WTC11 (cell line): ENCODE results near the gene DAW1. TPM values are rescaled to one million over a fixed set of nuclear protein-coding genes. Genes with fewer than 3 reads are reported as not detected.

Experiments used
- ATAC-seq: fragments of 200-7000 bp; cut with Tn5 transposase; 2 replicates; pipeline ENCODE4 v1.10.0; 2021; ENCODE audit warnings: mild to moderate bottlenecking, moderate library complexity
- CTCF ChIA-PET: fragments of 300-600 bp; sonication (Branson Sonifier 250); formaldehyde crosslinking; loops from one replicate; lab custom pipeline; 2021; ENCODE audit warnings: antibody characterized with exemption; lab: Charles Lee
- POLR2A ChIA-PET: fragments of 350-600 bp; sonication (Branson Sonifier 250); formaldehyde crosslinking; loops from one replicate; lab custom pipeline; 2021; ENCODE audit warnings: antibody characterized with exemption; lab: Charles Lee
- DNase-seq: peaks from one replicate; pipeline ENCODE4 v3.0.0; 2021; ENCODE audit warnings: low spot score
- H3K27ac Mint-ChIP-seq: 2 replicates; pipeline ENCODE4 v1.8.0; 2021; ENCODE audit warnings: mixed read lengths
- H3K27me3 Mint-ChIP-seq: 2 replicates; pipeline ENCODE4 v1.8.0; 2021; ENCODE audit warnings: low read depth, mild to moderate bottlenecking, moderate library complexity, mixed read lengths
- H3K36me3 Mint-ChIP-seq: 2 replicates; pipeline ENCODE4 v1.8.0; 2021; ENCODE audit warnings: mixed read lengths
- H3K4me1 Mint-ChIP-seq: 2 replicates; pipeline ENCODE4 v1.8.0; 2022; ENCODE audit warnings: mixed read lengths
- H3K4me3 Mint-ChIP-seq: 2 replicates; pipeline ENCODE4 v1.8.0; 2021; ENCODE audit warnings: mild to moderate bottlenecking, moderate library complexity, mixed read lengths
- H3K9me3 Mint-ChIP-seq: 2 replicates; pipeline ENCODE4 v1.8.0; 2021; ENCODE audit warnings: mixed read lengths
- CREB1 ChIP-seq: sonication (generic); formaldehyde crosslinking; IDR thresholded peaks from 2 replicates; pipeline ENCODE4 v1.8.0; 2023; ENCODE audit warnings: mild to moderate bottlenecking, missing genetic modification reagents
- CREM ChIP-seq: sonication (generic); formaldehyde crosslinking; IDR thresholded peaks from 2 replicates; pipeline ENCODE4 v1.8.1; 2022; ENCODE audit warnings: mild to moderate bottlenecking, missing genetic modification reagents, moderate library complexity
- EMX1 ChIP-seq: fragments of 250-450 bp; sonication (Bioruptor Pico); IDR thresholded peaks from 2 replicates; pipeline ENCODE4 v1.8.0; 2021; ENCODE audit warnings: mild to moderate bottlenecking
- GRHL2 ChIP-seq: fragments of 250-450 bp; sonication (Bioruptor Pico); IDR thresholded peaks from 2 replicates; pipeline ENCODE4 v1.8.0; 2022; ENCODE audit warnings: mild to moderate bottlenecking, moderate library complexity; ENCODE audit not compliant: insufficient replicate concordance, severe bottlenecking
- GTF2I ChIP-seq: fragments of 250-450 bp; sonication (Bioruptor Pico); conservative IDR thresholded peaks from 2 replicates; pipeline ENCODE4 v1.4.0; 2021; ENCODE audit warnings: mild to moderate bottlenecking
- IRF2 ChIP-seq: sonication (generic); formaldehyde crosslinking; IDR thresholded peaks from 2 replicates; pipeline ENCODE4 v1.8.0; 2022; ENCODE audit warnings: low read depth, missing genetic modification reagents, borderline replicate concordance
- JAZF1 ChIP-seq: fragments of 250-450 bp; sonication (Bioruptor Pico); IDR thresholded peaks from 2 replicates; pipeline ENCODE4 v1.9.0; 2021; ENCODE audit warnings: moderate library complexity, mild to moderate bottlenecking, inconsistent platforms
- JUN ChIP-seq: sonication (generic); formaldehyde crosslinking; IDR thresholded peaks from 2 replicates; pipeline ENCODE4 v1.8.0; 2023; ENCODE audit warnings: mild to moderate bottlenecking, missing genetic modification reagents
- MYBL2 ChIP-seq: sonication (generic); formaldehyde crosslinking; IDR thresholded peaks from 2 replicates; pipeline ENCODE4 v1.8.1; 2023; ENCODE audit warnings: mild to moderate bottlenecking, moderate library complexity, missing genetic modification reagents
- NFATC4 ChIP-seq: fragments of 250-450 bp; sonication (Bioruptor Pico); IDR thresholded peaks from 2 replicates; pipeline ENCODE4 v1.9.0; 2021; ENCODE audit warnings: mild to moderate bottlenecking
- NFE2L1 ChIP-seq: sonication (generic); formaldehyde crosslinking; IDR thresholded peaks from 2 replicates; pipeline ENCODE4 v1.8.1; 2023; ENCODE audit warnings: missing genetic modification reagents
- OVOL2 ChIP-seq: fragments of 250-450 bp; sonication (Bioruptor Pico); IDR thresholded peaks from 2 replicates; pipeline ENCODE4 v1.9.0; 2021; ENCODE audit warnings: mild to moderate bottlenecking, borderline replicate concordance
- RORB ChIP-seq: fragments of 250-450 bp; sonication (Bioruptor Pico); IDR thresholded peaks from 2 replicates; pipeline ENCODE4 v1.9.0; 2021; ENCODE audit warnings: mild to moderate bottlenecking
- SP1 ChIP-seq: sonication (generic); formaldehyde crosslinking; conservative IDR thresholded peaks from 2 replicates; pipeline ENCODE4 v1.8.1; 2022; ENCODE audit warnings: missing genetic modification reagents
- ZNF121 ChIP-seq: sonication (generic); formaldehyde crosslinking; IDR thresholded peaks from 2 replicates; pipeline ENCODE4 v1.8.0; 2023; ENCODE audit warnings: missing genetic modification reagents
- ZNF219 ChIP-seq: sonication (generic); formaldehyde crosslinking; IDR thresholded peaks from 2 replicates; pipeline ENCODE4 v1.8.0; 2023; ENCODE audit warnings: missing genetic modification reagents, mild to moderate bottlenecking, borderline replicate concordance
- ZNF396 ChIP-seq: fragments of 250-450 bp; sonication (Bioruptor Pico); IDR thresholded peaks from 2 replicates; pipeline ENCODE4 v1.8.0; 2021; ENCODE audit warnings: mild to moderate bottlenecking, moderate library complexity, borderline replicate concordance
- total RNA-seq: library from RNA; stranded (reverse); gene quantifications from 3 replicates; pipeline ENCODE4 v1.2.3, GENCODE V29; 2021
- TF ChIP-seq, protein P1 (sequence below): fragments of 250-450 bp; sonication (Bioruptor Pico); IDR thresholded peaks from 2 replicates; pipeline ENCODE4 v1.9.0; 2021; ENCODE audit warnings: mild to moderate bottlenecking, borderline replicate concordance
- TF ChIP-seq, protein P2 (sequence below): sonication (generic); formaldehyde crosslinking; IDR thresholded peaks from 2 replicates; pipeline ENCODE4 v1.8.1; 2023; ENCODE audit warnings: mild to moderate bottlenecking, moderate library complexity, missing genetic modification reagents
- TF ChIP-seq, protein P3 (sequence below): sonication (generic); formaldehyde crosslinking; IDR thresholded peaks from 2 replicates; pipeline ENCODE4 v1.8.1; 2022; ENCODE audit warnings: low read depth, missing genetic modification reagents, borderline replicate concordance
- TF ChIP-seq, protein P4 (sequence below): sonication (generic); formaldehyde crosslinking; IDR thresholded peaks from 2 replicates; pipeline ENCODE4 v1.8.1; 2022; ENCODE audit warnings: mild to moderate bottlenecking, moderate library complexity, missing genetic modification reagents
- TF ChIP-seq, protein P5 (sequence below): fragments of 250-450 bp; sonication (Bioruptor Pico); conservative IDR thresholded peaks from 2 replicates; pipeline ENCODE4 v1.9.0; 2021; ENCODE audit warnings: mild to moderate bottlenecking

Gene DAW1
- total RNA-seq, 1 experiment from 2014 or later = 0.61 TPM

DNA sequence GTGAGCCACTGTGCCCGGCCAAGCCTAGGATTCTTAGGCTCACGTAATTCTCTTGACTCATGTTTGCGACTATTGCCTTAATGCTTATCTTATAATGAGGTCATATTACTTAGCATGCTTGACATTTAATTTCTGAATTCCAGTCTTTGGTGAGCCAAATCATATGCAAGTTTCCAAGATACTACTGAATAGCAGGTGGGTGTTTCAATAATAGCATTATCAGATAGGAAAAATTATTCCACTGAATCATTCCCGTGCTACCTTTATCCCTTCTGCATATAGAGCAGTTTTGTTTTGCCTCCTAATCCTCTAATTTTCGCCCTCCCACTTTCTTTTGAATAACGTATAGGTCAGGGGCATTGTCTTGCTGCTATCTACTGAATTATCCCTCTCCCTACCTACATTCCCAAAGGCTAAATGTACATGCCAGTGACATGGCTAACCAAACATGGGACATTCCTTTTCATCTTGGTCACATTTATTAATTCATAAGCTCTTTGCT lies 4.9 kb downstream of the DAW1 start:
- ChIA-PET CTCF (interaction anchor here (1.5 kb wide), 1 partner anchor 218 kb away, joined by 3 read pairs; no protein-coding TSS in a partner anchor), POLR2A (no interaction called here)
- no peaks in the 10 kb centered on the region for H3K36me3 Mint-ChIP-seq
- TF ChIP-seq MYBL2 (CRISPR knock-in tag) (no peak), OVOL2 (CRISPR knock-in tag) (no peak), ZNF219 (CRISPR knock-in tag) (no peak), GTF2I (CRISPR knock-in tag) (no peak), GRHL2 (no peak), CREB1 (CRISPR knock-in tag) (no peak)
- TF ChIP-seq, protein P1, sequence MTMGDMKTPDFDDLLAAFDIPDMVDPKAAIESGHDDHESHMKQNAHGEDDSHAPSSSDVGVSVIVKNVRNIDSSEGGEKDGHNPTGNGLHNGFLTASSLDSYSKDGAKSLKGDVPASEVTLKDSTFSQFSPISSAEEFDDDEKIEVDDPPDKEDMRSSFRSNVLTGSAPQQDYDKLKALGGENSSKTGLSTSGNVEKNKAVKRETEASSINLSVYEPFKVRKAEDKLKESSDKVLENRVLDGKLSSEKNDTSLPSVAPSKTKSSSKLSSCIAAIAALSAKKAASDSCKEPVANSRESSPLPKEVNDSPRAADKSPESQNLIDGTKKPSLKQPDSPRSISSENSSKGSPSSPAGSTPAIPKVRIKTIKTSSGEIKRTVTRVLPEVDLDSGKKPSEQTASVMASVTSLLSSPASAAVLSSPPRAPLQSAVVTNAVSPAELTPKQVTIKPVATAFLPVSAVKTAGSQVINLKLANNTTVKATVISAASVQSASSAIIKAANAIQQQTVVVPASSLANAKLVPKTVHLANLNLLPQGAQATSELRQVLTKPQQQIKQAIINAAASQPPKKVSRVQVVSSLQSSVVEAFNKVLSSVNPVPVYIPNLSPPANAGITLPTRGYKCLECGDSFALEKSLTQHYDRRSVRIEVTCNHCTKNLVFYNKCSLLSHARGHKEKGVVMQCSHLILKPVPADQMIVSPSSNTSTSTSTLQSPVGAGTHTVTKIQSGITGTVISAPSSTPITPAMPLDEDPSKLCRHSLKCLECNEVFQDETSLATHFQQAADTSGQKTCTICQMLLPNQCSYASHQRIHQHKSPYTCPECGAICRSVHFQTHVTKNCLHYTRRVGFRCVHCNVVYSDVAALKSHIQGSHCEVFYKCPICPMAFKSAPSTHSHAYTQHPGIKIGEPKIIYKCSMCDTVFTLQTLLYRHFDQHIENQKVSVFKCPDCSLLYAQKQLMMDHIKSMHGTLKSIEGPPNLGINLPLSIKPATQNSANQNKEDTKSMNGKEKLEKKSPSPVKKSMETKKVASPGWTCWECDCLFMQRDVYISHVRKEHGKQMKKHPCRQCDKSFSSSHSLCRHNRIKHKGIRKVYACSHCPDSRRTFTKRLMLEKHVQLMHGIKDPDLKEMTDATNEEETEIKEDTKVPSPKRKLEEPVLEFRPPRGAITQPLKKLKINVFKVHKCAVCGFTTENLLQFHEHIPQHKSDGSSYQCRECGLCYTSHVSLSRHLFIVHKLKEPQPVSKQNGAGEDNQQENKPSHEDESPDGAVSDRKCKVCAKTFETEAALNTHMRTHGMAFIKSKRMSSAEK (CRISPR knock-in tag) = no peak
- TF ChIP-seq, protein P2, sequence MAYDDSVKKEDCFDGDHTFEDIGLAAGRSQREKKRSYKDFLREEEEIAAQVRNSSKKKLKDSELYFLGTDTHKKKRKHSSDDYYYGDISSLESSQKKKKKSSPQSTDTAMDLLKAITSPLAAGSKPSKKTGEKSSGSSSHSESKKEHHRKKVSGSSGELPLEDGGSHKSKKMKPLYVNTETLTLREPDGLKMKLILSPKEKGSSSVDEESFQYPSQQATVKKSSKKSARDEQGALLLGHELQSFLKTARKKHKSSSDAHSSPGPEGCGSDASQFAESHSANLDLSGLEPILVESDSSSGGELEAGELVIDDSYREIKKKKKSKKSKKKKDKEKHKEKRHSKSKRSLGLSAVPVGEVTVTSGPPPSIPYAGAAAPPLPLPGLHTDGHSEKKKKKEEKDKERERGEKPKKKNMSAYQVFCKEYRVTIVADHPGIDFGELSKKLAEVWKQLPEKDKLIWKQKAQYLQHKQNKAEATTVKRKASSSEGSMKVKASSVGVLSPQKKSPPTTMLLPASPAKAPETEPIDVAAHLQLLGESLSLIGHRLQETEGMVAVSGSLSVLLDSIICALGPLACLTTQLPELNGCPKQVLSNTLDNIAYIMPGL (CRISPR knock-in tag) = no peak
- TF ChIP-seq, protein P3, sequence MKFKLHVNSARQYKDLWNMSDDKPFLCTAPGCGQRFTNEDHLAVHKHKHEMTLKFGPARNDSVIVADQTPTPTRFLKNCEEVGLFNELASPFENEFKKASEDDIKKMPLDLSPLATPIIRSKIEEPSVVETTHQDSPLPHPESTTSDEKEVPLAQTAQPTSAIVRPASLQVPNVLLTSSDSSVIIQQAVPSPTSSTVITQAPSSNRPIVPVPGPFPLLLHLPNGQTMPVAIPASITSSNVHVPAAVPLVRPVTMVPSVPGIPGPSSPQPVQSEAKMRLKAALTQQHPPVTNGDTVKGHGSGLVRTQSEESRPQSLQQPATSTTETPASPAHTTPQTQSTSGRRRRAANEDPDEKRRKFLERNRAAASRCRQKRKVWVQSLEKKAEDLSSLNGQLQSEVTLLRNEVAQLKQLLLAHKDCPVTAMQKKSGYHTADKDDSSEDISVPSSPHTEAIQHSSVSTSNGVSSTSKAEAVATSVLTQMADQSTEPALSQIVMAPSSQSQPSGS (CRISPR knock-in tag) = no peak
- H3K27me3 Mint-ChIP-seq = peaks cover 10% of the 10 kb centered on the region
- H3K4me1 Mint-ChIP-seq = no peaks in the 10 kb centered on the region
- no peak overlapping the region for H3K4me3 Mint-ChIP-seq
- no peak for DNase-seq
- ATAC-seq = no peak
- H3K9me3 Mint-ChIP-seq = no peaks in the 10 kb centered on the region
- H3K27ac Mint-ChIP-seq = no peak overlapping the region

DNA sequence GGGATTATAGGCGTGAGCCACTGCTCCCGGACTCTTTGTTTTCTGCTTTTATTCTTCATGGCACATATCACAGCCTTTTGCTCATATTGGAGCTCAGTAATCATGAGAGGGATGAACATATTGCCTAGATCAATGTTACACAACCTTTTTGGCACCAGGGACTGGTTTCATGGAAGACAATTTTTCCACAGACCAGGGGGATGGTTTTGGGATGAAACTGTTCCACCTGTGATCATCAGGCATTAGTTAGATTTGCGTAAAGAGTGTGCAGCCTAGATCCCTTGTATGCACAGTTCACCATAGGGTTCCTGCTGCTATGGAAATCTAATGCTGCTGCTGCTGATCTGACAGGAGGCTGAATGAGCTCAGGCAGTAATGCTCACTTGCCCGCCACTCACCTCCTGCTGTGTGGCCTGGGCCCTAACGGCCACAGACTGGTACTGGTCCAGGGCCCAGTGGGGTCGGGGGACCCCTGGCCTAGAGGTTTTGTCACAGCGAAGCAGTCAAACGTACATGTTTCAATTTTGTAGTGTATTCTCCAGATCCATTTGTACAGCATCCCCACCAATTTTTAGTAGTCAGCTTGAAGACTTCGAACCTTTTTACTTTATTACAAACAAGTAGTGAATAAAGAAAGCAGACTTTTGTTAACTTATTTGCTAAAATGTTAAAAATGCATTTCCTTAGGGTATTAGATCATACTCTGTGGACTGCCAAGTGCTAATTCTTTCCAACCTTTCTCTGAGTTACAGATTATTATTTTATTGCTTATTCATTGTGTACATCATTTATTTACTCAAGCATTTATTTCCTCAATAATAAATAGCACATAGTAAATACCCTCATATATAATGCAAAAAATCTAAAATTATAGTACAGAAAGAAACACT lies 6.2 kb downstream of the DAW1 start:
- Mint-ChIP-seq H3K36me3 (no peaks in the 10 kb centered on the region), H3K27ac (no peak overlapping the region)
- TF ChIP-seq NFATC4 (CRISPR knock-in tag) (no peak), NFE2L1 (CRISPR knock-in tag) (no peak), ZNF396 (CRISPR knock-in tag) (no peak), IRF2 (CRISPR knock-in tag) (no peak), EMX1 (CRISPR knock-in tag) (no peak), JUN (no peak), JAZF1 (CRISPR knock-in tag) (no peak), GRHL2 (no peak), GTF2I (CRISPR knock-in tag) (no peak), SP1 (CRISPR knock-in tag) (no peak), ZNF121 (CRISPR knock-in tag) (no peak), CREM (no peak), RORB (no peak)
- TF ChIP-seq, protein P4, sequence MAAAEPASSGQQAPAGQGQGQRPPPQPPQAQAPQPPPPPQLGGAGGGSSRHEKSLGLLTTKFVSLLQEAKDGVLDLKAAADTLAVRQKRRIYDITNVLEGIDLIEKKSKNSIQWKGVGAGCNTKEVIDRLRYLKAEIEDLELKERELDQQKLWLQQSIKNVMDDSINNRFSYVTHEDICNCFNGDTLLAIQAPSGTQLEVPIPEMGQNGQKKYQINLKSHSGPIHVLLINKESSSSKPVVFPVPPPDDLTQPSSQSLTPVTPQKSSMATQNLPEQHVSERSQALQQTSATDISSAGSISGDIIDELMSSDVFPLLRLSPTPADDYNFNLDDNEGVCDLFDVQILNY (CRISPR knock-in tag) = no peak
- TF ChIP-seq, protein P3 (CRISPR knock-in tag) = no peak
- TF ChIP-seq, protein P5, sequence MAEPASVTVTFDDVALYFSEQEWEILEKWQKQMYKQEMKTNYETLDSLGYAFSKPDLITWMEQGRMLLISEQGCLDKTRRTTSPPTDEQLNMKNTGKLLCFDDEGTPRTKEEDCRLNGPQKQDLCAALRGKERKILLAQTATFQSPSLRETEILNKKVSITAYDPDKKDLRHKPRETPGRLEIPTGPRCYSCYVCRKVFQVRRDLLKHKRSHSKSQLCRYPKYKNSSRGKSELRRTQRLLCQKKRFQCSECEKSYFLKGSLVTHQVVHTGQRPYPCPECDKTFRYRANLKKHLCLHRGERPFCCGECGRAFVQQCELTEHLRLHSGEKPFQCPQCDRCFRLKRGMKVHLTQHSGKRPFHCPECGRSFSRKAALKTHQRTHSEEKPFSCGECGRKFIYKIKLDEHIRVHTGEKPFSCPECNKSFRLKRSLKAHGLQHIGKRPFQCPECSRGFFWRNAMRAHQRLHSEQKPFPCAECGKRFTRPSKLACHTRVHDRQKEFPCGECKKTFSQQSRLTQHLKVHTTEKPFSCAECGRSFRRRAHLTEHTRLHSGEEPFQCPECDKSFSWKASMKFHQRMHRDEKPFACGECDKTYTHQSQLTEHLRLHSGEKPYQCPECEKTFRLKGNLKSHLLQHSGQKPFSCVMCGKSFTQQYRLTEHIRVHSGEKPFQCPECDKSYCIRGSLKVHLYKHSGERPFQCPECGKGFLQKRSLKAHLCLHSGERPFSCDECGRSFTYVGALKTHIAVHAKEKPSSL (CRISPR knock-in tag) = no peak

More for the DNA sequence above, 6.2 kb downstream of the DAW1 start:
- H3K4me3 Mint-ChIP-seq = no peak overlapping the region
- peaks cover 5% of the 10 kb centered on the region for H3K27me3 Mint-ChIP-seq
- no peaks in the 10 kb centered on the region for H3K9me3 Mint-ChIP-seq
- DNase-seq (no peak), ATAC-seq (no peak)
- POLR2A ChIA-PET = no interaction called here
- CTCF ChIA-PET = interaction anchor here (0.8 to 1.3 kb wide), 4 partner anchors 13 to 103 kb away, joined by 3 to 5 read pairs (median 3); no protein-coding TSS in a partner anchor
- H3K4me1 Mint-ChIP-seq = no peaks in the 10 kb centered on the region
